HL-60 (cell line): ENCODE measurements around the gene CCDC71L.

Source experiments
- GABPA ChIP-seq: IDR thresholded peaks from 2 replicates; pipeline ENCODE4 v1.6.1; 2012; ENCODE audit warnings: low read depth
- POLR2AphosphoS5 ChIP-seq: IDR thresholded peaks from 2 replicates; pipeline ENCODE4 v1.6.1; 2012; ENCODE audit warnings: low read depth
- SPI1 ChIP-seq: IDR thresholded peaks from 2 replicates; pipeline ENCODE4 v1.6.1; 2012; ENCODE audit warnings: low read depth, mild to moderate bottlenecking, borderline replicate concordance
- TF ChIP-seq, protein P1 (sequence below): IDR thresholded peaks from one replicate; pipeline ENCODE4 v1.5.1; 2011; ENCODE audit warnings: low read length, control low read depth, inconsistent platforms; ENCODE audit not compliant: insufficient read depth
- TF ChIP-seq, protein P2 (sequence below): IDR thresholded peaks from 2 replicates; pipeline ENCODE4 v1.6.1; 2012; ENCODE audit warnings: low read depth; ENCODE audit not compliant: insufficient replicate concordance

DNA sequence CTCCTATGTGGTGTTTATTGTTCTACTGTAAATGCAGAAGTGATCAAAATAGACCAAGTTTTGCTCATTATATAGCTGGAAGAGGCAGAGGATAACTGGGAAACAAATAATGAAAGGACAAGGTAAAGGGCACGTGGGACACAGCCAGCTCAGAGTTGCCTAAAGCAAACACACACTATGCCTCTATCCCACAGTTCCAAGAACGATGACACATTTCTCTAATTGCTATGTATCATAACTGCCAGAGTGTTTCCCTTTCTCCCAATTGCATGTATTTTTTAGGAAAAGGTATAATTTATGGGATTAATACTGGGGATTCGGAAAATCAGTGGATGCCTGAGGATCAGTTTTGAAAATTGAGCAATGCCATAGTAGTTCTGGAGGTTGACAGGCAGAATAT is 49.0 kb downstream of the CCDC71L start:
- TF ChIP-seq, protein P1, sequence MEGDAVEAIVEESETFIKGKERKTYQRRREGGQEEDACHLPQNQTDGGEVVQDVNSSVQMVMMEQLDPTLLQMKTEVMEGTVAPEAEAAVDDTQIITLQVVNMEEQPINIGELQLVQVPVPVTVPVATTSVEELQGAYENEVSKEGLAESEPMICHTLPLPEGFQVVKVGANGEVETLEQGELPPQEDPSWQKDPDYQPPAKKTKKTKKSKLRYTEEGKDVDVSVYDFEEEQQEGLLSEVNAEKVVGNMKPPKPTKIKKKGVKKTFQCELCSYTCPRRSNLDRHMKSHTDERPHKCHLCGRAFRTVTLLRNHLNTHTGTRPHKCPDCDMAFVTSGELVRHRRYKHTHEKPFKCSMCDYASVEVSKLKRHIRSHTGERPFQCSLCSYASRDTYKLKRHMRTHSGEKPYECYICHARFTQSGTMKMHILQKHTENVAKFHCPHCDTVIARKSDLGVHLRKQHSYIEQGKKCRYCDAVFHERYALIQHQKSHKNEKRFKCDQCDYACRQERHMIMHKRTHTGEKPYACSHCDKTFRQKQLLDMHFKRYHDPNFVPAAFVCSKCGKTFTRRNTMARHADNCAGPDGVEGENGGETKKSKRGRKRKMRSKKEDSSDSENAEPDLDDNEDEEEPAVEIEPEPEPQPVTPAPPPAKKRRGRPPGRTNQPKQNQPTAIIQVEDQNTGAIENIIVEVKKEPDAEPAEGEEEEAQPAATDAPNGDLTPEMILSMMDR = no peak
- TF ChIP-seq POLR2AphosphoS5 = no peak
- TF ChIP-seq SPI1 = no peak
- TF ChIP-seq, protein P2, sequence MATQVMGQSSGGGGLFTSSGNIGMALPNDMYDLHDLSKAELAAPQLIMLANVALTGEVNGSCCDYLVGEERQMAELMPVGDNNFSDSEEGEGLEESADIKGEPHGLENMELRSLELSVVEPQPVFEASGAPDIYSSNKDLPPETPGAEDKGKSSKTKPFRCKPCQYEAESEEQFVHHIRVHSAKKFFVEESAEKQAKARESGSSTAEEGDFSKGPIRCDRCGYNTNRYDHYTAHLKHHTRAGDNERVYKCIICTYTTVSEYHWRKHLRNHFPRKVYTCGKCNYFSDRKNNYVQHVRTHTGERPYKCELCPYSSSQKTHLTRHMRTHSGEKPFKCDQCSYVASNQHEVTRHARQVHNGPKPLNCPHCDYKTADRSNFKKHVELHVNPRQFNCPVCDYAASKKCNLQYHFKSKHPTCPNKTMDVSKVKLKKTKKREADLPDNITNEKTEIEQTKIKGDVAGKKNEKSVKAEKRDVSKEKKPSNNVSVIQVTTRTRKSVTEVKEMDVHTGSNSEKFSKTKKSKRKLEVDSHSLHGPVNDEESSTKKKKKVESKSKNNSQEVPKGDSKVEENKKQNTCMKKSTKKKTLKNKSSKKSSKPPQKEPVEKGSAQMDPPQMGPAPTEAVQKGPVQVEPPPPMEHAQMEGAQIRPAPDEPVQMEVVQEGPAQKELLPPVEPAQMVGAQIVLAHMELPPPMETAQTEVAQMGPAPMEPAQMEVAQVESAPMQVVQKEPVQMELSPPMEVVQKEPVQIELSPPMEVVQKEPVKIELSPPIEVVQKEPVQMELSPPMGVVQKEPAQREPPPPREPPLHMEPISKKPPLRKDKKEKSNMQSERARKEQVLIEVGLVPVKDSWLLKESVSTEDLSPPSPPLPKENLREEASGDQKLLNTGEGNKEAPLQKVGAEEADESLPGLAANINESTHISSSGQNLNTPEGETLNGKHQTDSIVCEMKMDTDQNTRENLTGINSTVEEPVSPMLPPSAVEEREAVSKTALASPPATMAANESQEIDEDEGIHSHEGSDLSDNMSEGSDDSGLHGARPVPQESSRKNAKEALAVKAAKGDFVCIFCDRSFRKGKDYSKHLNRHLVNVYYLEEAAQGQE = no peak
- no peak for TF ChIP-seq GABPA
